HG03066 (cell line): ENCODE results near the gene CMPK2.

ENCODE experiments used
- ATAC-seq: cut with Tn5 transposase; IDR thresholded peaks from one replicate; pipeline ENCODE4 v1.9.1; 2021; ENCODE audit warnings: low read depth; ENCODE audit not compliant: unreplicated experiment

Gene CMPK2

DNA sequence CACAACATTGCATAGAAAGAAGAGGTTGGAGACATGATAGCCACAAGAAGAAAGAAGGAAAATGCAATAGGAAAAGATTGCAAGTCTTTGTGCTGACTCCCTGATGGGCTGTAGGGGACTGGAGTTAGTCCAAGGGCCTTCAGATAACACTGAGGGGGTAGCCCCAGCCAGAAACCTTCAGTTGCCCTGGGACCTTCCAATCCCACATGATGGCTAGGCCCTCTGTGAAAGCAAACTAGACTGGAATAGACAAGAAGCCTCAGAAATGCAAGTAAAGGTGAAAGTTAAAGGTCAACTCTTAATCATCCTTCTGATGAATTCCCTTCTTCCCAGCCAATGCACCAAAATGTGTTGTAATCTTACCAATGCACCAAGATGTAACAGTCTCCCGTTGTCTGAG lies 19.2 kb downstream of the CMPK2 start:
- ATAC-seq: no peak

DNA sequence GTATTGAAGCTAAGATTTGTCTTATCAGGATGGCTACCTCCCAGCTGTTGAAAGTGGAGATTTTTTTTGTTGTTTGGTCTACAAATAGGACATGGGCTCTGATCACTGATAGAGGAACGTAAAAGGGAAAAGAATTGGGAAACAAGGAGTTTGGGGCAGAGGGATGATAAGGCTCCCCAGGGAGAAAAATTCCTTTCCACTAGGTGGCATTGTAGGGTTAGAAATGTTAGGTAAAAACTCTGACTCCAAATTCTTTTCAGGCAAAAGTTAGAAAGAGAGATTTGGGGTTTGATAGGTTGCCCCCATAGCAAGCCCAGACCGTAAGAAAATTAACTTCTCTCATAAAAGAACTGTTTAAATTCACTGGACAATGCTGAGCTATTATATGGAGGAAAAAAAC lies 19.8 kb downstream of the CMPK2 start:
- no peak for ATAC-seq

DNA sequence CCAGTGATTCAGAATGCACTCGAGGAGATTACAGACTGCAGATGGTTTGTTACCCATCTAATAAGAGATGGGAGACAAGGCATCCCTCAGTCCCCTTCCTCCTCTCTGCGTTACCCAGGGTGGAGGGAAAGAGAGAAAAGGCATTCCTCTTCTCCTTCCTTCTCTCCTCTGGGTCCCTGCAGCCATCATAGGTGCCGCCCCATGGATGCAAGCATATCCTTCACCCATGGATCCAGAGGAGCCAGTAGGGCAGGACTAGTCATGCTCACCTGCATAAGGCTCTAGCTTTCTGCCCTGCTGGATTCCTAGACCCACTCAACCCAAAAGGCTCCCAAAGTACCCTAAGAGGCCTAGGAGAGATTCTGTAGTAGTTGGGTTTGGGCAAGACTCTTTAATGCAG lies 20.4 kb downstream of the CMPK2 start:
- no peak for ATAC-seq

DNA sequence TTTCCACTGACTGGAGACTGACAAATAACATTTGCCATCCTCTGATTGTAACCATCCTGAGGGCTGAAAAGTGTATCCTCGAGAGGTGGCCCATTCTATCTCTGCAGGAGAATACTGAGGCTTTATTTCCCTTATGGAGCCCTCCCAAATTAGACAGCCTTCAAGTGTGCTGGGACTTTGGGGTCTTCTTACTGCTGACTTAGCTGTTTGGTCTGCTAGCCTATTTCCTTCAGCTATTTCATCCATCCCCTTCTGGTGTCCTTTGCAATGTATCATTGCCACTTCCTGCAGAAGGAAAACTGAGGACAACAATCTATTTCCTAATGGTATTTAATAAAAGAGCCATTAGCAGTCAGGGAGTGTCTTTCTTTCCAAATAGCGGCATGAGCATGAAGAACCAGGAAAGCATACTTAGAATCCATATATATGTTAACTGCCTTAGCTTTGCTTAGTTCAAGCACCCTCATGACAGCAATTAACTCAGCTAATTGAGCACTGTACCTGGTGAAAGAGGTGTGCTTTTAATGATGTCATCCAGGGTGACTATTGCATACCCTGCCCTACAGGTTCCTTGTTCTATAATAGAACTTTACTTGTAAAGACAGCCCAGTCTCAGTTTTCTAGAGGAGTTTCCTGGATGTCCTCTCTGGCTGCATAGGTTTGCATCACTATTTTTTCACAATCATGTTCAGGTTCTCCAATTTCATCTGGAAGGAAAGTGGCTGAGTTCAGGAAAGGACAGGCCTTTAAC lies 24.0 kb downstream of the CMPK2 start:
- ATAC-seq: no peak

DNA sequence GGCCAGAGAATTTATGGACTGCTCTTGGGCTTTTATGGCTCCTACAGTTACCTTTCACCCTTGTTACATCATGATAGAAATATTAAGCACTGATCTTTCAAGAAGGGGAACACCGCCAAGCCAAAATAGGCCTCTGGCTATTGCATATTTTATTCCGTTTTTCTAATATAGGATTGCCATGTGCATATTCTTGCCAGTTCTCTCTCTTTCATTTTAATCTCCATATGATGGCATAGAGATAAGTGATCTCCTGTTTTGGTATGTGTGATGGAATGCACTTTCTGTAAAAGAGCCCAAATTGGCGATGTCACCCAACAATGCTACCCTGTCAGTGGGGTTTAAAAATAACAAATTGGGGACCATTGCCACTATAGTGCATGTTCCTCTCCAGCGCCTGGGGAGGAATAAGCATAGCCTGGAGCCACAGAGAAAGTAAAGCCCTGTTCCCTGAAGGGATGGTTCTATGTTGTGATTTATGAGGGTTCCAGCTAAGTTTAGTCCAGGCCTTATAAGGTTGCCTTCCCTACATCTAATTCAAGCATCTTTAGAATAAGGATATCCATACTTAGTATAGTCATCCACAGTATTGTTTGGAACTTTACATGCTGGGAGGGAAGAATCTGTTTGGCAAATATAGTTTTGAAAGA lies 26.9 kb downstream of the CMPK2 start:
- no peak for ATAC-seq

DNA sequence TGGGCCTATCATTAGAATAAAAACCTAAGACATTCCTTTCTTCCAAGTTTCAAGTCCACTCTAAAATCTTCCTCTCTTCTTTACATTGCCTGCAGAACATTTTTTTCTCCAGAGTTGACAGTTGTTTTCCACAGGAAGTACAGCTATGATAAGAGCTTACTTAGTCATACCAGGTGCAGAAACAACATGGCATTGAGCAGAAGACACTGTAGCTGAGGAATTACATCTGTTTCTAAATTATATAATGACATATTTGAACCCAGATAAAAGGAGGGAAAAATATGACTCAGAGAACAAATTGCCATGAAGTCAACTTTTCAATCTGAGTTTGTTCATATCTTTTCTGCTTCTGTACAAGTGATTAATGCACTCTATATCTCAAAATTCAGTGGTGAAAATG lies 30.2 kb downstream of the CMPK2 start:
- ATAC-seq: no peak

DNA sequence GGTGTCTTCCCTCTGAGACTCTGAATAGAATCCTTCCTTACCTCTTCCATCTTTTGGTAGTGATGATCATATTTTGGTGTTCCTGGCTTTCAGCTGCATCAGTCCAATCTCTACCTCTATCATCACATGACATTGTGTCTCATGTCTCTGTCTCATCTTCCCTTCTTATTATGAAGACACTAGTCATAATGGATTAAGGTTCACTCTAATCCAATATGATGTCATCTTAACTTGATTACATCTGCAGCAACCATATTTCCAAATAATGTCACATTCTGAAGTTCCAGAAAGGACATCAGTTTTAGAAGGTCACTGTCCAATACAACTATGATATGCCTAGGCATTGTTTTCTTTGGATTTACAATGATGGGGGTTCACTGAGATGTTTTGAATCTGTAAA lies 31.5 kb downstream of the CMPK2 start:
- no peak for ATAC-seq

DNA sequence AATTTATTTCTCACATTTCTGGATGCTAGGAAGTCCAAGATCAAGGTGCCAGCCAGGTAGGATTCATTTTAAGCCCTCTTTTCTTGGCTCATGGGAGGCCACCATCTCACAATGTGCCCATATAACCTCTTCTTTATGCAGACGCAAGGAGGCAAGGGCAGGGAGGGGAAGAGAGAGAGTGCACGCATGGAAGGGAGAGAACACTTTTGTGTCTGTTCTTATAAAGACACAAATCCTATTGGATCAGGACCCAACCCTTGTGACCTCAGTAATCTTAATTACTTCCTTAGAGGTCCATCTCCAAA lies 32.5 kb downstream of the CMPK2 start:
- no peak for ATAC-seq

DNA sequence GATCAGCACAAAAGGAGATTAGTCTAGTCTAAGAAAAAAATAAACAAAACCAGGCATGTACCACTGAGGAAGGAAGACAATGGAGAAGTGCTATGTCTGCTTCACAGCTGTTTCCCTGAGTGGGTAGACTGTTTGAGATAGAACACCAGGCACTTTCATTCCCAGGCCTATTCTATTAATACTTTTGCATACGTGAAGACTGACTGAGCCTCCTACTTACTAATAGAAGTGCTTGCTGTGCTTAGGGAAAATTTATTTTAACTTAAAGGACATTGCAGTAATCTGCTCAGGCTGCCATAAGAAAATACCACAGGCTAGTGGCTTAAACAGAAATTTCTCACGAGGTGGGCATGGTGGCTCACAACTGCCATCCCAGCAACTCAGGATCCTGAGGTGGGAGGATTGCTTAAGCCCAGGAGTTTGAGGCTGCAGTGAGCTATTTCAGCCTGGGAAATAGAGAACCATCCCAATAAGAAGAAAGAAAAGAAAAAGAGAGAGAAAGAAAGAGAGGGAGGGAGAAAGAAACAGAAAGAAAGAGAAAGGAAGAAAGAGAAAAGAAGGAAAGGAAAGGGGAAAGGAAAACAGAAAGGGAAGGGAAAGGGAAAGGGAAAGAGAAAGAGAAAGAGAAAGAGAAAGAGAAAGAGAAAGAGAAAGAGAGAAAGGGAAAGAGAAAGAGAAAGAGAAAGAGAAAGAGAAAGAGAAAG lies 33.0 kb downstream of the CMPK2 start:
- ATAC-seq: no peak

DNA sequence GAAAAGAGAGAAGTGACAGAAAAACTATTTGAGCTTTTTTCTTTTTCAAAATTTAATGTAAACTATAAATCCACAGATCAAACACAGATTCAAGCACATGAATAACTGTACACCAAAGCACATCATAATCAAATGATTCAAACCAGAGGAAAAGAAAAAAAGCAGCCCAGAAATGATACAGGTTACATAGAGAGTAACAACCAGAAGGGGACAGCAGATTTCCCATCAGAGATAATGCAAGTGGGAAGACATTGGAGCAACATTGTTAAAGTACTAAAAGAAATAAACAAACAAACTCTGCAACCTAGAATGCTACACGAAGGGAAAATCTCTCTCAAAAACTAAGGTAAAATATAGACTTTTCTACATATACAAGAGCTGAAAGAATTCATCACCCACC lies 34.5 kb downstream of the CMPK2 start:
- no peak for ATAC-seq

DNA sequence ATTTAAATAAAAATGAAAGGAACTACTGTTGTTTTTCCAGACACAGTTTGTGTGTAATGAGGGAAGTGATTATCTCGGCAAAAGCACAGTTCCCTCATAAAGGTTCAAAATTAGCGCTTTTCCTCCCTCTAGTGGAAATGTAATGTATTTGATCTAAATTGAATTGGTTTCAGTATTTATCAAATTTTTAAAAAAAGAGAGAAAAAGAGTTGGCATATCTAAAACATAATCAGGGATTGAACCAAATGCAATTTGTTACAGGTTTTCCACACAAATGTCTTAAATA lies 37.5 kb downstream of the CMPK2 start:
- ATAC-seq: no peak

DNA sequence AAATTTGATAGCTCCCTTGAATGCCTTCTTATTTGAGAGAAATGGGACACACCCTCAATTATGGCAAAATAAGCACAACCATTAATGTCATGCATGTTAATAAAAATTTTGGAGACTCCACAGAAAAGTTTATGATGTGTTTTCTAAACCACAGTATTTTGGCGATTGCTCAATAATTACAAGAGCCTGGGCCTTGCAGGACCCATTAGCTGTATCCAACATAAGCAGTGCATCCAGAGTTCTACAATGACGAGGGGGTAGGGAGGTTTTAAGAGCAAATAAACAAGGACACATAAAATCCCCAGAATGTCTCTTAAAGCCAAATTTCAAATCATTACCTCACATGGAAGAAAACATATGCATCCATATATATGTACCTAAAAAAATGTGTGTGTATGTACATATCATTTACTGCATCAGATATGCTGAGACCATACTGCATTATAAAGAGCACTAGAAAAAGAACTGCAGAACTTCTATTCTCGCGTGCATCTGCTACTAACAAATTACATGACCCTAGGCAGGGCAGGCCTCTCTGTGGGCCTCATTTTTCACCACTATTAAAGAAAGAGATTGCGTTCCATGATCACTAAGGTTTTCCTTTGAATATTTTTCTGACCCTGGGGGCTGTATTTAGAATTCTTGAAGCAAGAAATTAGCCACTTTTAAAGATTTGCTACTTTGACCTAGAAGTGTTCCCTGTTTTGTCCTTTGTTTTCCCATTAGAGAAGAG lies 38.0 kb downstream of the CMPK2 start:
- ATAC-seq: no peak

DNA sequence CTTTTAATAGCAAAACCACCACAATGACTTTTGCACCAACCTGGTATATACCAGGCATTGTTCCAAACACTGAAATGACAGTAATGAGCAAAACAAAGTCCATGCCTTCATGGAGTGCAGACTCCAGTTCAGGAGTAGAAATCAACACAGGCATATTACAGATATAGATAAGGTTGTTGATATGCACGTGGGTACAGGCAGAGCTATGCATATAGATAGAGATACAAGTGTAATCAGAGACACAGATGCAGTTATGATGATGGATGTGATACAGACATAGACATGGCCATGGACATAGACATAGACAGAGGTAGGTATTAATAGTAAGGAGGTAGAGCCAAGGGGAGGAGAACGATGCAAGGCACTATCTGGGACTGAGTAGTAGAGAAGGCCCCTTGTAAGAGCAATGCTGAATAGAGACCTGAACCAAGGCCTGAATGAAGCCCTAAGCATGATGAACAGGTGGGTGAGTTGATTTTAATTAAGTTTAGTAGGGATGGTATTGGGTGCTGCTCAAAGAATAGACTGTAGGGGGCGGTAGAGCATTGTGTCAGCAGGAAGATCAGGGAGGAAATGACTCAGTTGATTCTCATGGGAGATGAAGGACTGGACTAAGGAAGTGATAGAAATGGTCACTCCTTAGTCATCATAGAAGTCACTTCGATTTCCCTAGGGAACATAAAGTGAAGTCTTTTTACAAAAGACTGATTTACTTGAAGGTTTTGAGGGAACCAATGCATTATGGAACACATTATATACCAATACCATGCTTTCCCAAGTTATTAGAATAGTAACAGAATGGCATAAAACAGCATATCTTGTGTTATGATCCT lies 39.4 kb downstream of the CMPK2 start:
- ATAC-seq: peak; percentile 95

DNA sequence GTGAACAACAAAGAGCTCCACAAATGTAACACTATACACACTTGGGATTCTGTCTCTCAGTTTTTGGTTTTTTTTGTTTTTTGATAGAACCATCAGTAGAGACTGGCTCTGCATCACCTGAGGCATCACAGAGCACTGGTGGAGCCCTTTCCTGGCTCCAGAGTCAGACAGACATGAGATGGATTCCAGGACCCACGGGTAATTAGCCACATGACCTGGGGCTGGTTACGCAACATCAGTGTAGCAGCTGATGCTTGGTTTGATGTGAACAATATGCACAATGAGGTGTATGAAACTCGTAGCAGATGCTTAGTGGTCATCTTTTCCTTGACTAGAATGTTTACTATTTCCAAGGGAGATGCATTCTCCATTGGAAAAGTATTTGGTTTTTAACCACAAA lies 40.7 kb downstream of the CMPK2 start:
- no peak for ATAC-seq

DNA sequence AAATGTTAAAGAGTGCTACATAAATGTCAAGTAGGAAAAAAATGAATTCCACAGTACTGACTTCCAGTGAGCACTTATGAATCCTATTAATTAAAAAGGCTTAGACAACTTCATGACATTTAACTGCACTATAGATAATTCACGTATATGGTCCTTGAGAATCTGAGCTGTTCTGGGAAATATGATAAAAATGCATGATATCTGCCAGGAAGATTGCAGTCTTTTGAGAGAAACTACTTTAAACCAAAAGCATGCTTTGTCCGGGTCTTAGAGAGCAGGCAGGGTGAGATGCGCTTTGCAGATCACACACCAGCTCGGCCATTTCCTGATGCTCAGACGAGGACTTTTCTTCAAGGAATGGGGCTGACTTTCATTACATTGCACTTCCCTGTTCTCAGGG lies 42.6 kb downstream of the CMPK2 start:
- ATAC-seq: no peak

DNA sequence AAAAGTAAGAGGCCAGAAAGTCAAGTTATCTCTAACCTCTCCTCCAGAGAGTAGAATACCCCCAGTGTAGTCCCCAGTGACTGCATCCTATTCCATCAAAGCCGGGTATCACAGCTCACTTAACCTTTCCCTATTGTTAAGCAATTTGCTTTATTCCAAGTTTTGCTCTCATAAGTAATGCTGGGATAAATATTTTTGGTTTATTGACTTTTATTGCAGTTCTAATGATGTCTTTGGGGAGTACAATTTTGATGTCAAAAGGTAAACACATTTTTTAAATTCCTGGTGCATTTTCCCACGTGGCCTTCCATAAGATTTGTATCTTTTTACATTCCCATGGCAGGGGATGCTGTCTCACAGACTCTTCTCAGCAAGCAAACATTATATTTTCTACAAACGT lies 43.3 kb downstream of the CMPK2 start:
- ATAC-seq: no peak

DNA sequence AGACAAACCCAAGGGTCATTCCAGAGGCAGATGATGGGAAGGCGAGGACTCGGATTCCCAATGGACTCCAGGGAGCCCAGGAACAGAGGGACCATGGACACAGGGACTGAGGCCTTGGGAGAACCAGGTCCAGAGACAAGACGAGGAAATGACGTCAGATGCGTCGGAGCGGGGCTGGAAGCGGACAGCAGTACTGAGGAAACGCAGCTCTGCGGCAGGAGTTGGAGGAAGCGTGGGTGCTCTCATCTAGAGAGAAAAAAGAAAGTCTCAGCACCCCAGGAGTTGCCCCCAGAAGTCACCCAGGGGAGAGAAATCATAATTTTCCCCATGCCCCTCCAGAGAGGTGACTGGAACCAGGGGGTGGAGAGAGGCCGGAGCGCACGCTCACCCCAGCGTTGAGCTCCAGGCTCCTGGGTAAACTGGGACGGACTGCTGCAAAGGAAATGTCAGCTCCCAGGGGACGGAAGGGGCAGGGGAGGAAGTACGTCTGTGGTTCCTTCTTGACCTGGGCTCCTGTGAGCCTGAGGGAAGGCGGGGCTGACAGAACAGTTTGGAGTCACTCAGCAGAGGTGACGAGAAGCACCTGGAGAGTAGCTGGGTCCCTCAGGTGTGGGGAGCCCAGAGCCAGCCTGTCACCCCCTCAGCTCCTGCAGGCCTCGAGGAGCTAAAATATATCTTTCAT lies 44.7 kb downstream of the CMPK2 start:
- ATAC-seq: no peak

DNA sequence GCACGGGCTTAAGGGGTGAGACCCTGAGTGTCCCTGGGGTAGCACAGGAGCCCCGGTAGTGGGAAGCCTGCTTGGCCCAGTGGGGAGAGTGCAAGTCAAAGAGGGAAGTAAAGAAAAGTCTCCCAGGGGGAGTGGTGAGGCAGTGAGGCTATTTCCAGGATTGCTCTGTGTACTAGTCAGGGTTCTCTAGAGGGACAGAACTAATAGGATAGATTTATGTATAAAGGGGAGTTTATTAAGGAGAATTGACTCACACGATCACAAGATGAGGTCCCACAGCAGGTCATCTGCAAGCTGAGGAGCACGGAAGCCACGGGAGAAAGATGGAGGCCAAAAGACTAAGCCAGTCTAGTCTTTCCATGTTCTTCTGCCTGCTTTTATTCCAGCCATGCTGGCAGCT lies 45.5 kb downstream of the CMPK2 start:
- ATAC-seq: no peak

DNA sequence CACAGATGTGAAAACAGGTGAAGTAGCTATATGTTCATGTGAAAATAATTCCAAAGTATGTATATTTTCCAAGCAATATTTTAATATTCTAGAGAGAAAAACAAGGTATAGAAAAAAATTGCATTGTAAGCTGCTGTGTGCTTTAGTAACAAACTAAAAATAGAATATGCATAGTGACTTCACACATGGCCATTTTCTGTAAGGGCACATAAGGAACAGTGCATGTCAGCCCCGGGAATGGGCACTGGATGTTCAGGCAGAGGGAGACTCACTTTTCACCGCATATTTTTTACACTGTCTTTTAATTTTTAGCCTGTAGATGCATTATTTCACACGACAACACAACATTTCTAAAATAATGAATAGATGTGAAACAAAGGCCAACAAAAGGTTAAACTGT lies 46.0 kb downstream of the CMPK2 start:
- ATAC-seq: no peak

DNA sequence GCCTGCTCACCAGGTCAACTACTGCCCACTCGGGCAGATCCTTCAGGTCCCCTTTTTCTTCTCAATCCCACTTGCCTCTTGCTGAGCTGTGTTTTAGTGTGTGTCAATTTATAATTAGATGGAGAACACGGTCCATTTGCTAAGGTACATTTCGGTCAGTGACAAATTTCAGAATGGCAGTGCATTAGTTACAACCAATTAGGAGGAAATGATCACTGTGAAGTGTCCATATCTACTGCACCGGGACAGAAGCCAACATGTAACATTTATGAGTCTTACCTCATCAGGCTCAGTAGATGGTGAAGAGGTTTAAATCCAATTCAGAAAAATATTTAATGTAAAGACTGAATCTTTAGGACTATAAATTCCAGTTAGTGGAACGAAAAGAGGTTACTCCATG lies 47.7 kb downstream of the CMPK2 start:
- ATAC-seq: no peak
